ENCODE measurements around the gene CEMIP.

GRCh38 chr15:80785811-80786354, 6.7 kb downstream of the CEMIP start:
- no peak for TF ChIP-seq EZH2 (IDR thresholded peaks at IDR 0.05; ENCODE audit: insufficient read depth, low read length)
- TF ChIP-seq, protein P1, sequence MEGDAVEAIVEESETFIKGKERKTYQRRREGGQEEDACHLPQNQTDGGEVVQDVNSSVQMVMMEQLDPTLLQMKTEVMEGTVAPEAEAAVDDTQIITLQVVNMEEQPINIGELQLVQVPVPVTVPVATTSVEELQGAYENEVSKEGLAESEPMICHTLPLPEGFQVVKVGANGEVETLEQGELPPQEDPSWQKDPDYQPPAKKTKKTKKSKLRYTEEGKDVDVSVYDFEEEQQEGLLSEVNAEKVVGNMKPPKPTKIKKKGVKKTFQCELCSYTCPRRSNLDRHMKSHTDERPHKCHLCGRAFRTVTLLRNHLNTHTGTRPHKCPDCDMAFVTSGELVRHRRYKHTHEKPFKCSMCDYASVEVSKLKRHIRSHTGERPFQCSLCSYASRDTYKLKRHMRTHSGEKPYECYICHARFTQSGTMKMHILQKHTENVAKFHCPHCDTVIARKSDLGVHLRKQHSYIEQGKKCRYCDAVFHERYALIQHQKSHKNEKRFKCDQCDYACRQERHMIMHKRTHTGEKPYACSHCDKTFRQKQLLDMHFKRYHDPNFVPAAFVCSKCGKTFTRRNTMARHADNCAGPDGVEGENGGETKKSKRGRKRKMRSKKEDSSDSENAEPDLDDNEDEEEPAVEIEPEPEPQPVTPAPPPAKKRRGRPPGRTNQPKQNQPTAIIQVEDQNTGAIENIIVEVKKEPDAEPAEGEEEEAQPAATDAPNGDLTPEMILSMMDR (IDR thresholded peaks at IDR 0.05; ENCODE audit: insufficient read depth, low read depth, low read length): no peak
